Neuron (in vitro differentiated cells): ENCODE results near the gene CDH23.

Experiments used
- H2AFZ ChIP-seq: one replicate; pipeline ENCODE4 v1.6.1; 2013; ENCODE audit warnings: low read depth, mild to moderate bottlenecking, inconsistent platforms, low read length, moderate library complexity
- H3K27me3 ChIP-seq: one replicate; pipeline ENCODE4 v1.6.1; 2013; ENCODE audit warnings: low read length; ENCODE audit not compliant: insufficient read depth
- H3K36me3 ChIP-seq: one replicate; pipeline ENCODE4 v1.6.1; 2013; ENCODE audit warnings: low read length; ENCODE audit not compliant: insufficient read depth
- H3K4me1 ChIP-seq: one replicate; pipeline ENCODE4 v1.6.1; 2013; ENCODE audit warnings: low read length; ENCODE audit not compliant: insufficient read depth
- H3K4me3 ChIP-seq: 2 replicates; pipeline ENCODE4 v1.5.1; 2013; ENCODE audit warnings: mild to moderate bottlenecking, low read length, moderate library complexity
- H3K9me3 ChIP-seq: one replicate; pipeline ENCODE4 v1.6.1; 2013; ENCODE audit warnings: low read length

The CDH23 gene

DNA sequence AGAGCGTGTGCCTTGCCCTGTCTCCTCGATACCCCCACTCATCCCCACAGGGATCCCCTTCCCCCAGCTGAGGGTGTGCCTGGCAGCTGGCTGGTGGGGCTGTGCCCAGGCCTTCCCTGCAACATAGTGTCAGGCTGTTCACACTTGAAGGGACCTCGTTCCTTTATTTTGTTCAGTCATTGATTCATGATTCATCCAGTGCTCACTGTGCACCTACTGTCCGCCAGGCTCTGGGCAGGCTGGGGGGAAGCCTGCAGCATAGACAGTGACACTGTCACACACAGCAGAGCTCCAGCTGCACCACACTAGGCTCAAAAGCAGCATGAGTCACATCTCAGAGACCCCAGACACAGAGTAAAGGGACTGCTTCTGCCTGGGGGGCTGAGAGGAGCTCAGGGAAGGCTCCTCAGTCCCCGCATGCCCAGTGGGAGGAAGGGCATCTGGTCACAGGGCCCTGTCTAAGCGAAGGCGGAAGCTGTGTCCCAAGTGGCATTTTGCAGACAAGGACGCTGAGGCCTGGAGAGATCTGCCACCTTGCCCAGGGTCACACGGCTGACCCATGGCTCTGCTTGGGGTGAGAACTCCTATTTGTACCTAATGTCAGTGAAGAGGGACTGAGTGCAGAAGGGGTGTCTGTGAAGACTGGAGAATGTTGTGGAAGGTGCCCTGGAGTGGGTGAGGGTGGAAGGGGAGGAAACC, 27.9 kb downstream of the CDH23 start:
- H3K27me3 ChIP-seq: peaks cover 2% of the 10 kb centered on the region
- no peak overlapping the region for H3K4me3 ChIP-seq
- H3K9me3 ChIP-seq: no peaks in the 10 kb centered on the region
- H3K4me1 ChIP-seq: no peaks in the 10 kb centered on the region
- no peaks in the 10 kb centered on the region for H3K36me3 ChIP-seq
- no peak overlapping the region for H2AFZ ChIP-seq

DNA sequence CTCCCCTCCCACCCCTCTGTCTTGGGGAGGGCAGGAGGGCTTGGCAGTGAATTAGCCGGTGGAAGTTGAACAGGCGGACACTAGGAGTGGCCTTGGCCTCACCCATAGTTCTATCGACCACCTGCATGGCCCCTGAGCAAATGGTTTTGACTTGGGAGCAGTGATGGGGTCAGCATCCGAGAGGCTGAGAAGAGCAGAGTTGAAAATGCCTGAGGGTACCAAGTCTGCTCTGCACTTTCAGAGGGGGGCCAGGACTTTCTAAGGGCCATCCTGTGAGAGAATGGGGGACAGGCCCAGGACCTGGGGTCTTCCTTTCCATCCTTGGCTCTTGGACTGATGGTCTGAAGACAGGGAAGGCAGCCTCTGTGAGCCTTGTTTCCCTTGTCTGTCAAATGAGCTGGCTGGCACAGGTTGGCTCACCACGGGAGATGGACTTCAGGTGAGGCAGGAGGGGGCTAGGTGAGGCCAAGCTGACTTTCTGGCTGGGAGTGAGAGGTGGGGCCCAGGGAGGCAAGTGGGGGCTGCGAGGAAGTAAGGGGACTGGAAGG, 29.4 kb downstream of the CDH23 start:
- Histone ChIP-seq H3K4me3 (no peak overlapping the region), H2AFZ (no peak overlapping the region), H3K9me3 (no peaks in the 10 kb centered on the region), H3K36me3 (no peaks in the 10 kb centered on the region), H3K27me3 (peaks cover 2% of the 10 kb centered on the region), H3K4me1 (peaks cover under 1% of the 10 kb centered on the region)

DNA sequence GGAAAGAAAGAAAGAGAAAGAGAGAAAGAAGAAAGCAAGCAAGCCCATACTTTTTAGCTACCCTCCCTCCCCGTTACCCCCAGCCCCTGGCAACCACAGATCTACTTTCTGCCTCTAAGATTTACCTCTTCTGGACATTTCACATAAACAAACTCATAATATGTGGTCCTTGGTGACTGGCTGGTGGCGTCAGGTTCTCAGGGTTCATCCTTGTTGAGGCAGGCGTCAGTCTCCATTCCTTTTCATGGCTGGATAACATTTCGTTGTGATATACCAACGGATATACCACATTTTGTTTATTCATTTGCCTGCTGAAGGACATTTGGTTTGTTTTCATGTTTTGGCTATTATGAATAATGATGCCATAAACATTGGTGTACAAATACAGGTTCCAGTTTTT, 30.5 kb downstream of the CDH23 start:
- Histone ChIP-seq H3K27me3 (peaks cover 2% of the 10 kb centered on the region), H3K9me3 (no peaks in the 10 kb centered on the region), H2AFZ (no peak overlapping the region), H3K4me1 (peaks cover 8% of the 10 kb centered on the region), H3K4me3 (no peak overlapping the region), H3K36me3 (no peaks in the 10 kb centered on the region)

DNA sequence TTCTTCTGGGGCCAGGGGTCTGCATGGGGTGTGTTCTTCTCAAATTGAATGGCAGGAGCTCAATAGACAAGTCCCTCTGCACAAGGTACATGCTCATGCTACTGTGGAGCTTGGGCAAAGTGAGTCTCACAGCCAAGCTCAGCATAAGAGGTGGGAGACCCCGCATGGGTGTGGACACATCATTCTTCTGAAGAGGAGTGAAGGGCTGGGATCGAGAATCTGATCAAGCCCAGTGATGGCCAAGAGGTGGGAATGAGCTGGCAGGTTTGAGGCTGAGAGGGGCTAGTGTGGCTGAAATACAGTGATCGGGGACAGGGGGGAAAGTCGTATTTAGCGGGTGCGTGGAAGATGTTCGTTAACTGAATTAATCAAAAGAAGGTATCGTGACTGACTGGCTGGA, 32.6 kb downstream of the CDH23 start:
- H3K4me3 ChIP-seq: no peak overlapping the region
- H2AFZ ChIP-seq: no peak overlapping the region
- peaks cover 8% of the 10 kb centered on the region for H3K4me1 ChIP-seq
- no peaks in the 10 kb centered on the region for H3K9me3 ChIP-seq
- H3K27me3 ChIP-seq: no peaks in the 10 kb centered on the region
- no peaks in the 10 kb centered on the region for H3K36me3 ChIP-seq

DNA sequence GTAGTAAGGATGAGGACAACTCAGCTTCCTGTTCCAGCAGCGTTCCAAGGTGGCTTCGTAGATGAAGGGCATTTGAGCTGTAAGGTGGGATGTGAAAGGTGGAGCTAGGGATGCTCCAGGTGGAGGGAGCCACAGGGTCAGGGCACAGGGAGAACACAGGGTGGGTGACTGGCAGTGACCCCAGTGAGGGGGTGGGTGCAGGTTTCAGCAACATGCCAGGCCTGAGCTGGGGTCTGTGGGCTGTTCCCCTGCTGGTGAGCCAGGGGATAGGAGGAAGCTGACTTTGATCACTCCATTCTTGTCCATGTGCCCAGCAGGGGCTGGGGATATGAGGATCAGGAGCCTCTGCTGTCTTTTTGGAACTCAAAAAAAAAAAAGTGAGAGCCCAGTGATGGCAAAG, 33.2 kb downstream of the CDH23 start:
- Histone ChIP-seq H3K27me3 (no peaks in the 10 kb centered on the region), H3K9me3 (no peaks in the 10 kb centered on the region), H2AFZ (no peak overlapping the region), H3K36me3 (no peaks in the 10 kb centered on the region), H3K4me1 (peaks cover 8% of the 10 kb centered on the region), H3K4me3 (no peak overlapping the region)

DNA sequence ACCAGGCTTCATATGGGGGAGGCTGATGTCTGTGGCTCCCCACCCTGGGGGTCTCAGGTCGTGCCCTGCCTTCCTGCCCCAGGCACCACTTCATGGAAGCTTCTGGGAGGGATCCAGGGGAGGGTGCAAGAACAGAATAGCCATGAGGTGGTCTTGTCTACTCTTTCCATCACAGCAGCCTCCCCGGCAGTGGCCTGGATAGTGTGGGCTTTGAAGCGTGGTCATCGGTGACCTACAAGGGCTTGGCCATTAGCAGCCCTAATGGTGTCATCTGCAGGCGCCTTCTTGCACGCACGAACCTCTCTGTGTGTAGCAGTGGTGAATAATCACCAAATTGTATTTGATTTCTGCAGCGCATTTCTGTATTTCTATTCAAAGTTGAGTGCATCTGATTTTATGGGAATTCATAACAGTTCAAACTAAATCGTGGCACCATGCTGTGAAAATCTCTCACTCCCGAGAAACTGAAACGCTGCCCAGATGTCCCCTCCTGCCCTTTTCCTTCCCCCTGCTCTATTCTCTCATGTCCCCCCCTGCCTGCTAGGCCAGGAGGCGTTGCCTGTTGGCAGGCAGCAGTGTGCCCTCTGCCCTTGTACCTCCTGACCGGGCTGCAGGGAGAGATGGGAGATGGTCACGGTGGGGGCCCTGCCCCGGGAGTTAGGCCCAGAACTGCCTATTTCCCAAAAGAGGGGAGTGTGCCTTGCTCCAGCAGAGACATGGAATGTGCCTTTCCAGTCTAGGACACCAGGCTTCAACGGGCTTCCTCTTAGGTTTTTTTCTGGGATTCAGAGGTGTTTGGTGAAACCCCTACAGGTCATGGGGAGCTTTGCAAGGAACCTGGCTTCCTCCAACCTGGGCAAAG, 34.8 kb downstream of the CDH23 start:
- Histone ChIP-seq H3K4me1 (peaks cover 8% of the 10 kb centered on the region), H2AFZ (no peak overlapping the region), H3K4me3 (no peak overlapping the region), H3K27me3 (no peaks in the 10 kb centered on the region), H3K36me3 (no peaks in the 10 kb centered on the region), H3K9me3 (no peaks in the 10 kb centered on the region)

DNA sequence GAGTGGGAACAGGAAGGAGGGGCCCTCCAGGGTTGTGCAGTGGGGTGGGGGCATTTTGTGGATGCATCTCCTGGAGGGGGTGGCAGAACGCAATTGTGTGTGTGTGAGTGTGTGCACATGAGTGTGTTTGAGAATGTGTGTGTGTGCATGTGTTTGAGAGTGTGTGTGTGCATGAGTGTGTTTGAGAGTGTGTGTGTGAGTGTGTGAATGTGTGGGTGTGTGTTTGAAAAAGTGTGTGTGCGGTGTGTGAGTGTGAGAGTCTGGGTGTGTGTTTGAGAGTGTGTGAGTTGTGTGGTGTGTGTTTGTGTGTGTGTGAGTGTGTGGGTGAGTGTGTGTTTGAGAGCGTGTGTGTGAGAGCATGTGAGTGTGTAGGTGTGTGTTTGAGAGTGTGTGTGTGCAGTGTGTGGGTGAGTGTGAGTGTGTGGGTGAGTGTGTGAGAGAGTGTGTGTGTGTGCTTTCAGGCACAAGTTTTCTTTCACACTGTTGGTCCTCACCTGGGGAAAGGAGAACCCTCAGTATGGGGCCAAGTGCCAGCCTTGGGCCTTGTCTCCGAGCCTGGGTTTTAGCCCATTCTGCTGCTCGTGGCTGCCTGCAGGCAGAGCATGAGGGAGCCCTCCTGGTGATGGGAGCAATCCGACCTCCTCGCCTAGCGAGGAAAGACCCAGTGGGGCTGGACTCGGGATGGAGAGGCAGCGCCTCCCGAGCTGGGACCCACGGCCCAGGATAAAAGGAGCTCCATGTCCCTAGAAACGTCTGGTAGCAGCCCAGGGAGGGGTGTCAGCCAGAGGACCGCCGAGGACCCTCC, 35.6 kb downstream of the CDH23 start:
- Histone ChIP-seq H2AFZ (no peak overlapping the region), H3K27me3 (no peaks in the 10 kb centered on the region)

DNA sequence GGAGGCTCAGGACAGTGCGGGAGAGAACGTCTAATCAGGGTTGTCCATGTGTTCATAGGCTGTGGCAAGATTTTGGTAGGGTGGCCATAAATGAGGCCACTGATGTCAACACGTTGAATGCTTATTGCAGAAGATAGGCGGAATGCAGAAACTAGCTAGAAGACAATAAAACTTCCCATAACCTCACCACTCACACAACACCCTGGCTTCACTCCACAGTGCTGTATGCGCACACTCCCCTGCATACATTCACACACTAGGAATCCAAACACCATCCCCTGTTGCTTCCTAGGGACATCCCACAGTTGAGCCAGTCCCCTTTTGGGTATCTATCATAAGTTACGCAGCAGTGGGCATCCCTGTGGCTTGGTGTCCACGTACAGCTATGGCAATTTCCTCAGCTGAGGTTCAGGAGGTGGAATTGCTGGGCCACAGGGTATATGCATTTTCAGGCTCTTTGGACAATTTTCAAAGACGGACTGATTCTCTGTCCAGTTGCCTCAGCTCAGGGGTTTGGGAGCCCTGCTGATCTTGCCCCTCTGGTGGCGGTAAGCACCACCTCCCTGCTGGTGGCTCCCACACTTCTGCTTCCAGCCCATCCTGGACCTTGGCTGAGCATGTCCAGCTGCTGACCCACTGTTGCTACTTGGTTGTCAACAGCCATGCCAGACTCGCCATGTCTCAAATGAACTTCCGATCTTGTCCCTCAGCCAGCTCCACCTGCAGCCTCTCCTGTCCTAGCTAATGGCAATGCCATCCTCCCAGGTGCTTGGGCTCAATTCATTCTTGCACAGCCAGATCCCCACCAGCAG, 36.4 kb downstream of the CDH23 start:
- peaks cover 8% of the 10 kb centered on the region for H3K4me1 ChIP-seq
- H3K27me3 ChIP-seq: no peaks in the 10 kb centered on the region
- no peaks in the 10 kb centered on the region for H3K9me3 ChIP-seq
- no peaks in the 10 kb centered on the region for H3K36me3 ChIP-seq
- no peak overlapping the region for H2AFZ ChIP-seq
- H3K4me3 ChIP-seq: no peak overlapping the region

More for the DNA sequence above, 35.6 kb downstream of the CDH23 start:
- no peaks in the 10 kb centered on the region for H3K9me3 ChIP-seq
- H3K4me1 ChIP-seq: peaks cover 8% of the 10 kb centered on the region
- H3K4me3 ChIP-seq: no peak overlapping the region
- no peaks in the 10 kb centered on the region for H3K36me3 ChIP-seq

DNA sequence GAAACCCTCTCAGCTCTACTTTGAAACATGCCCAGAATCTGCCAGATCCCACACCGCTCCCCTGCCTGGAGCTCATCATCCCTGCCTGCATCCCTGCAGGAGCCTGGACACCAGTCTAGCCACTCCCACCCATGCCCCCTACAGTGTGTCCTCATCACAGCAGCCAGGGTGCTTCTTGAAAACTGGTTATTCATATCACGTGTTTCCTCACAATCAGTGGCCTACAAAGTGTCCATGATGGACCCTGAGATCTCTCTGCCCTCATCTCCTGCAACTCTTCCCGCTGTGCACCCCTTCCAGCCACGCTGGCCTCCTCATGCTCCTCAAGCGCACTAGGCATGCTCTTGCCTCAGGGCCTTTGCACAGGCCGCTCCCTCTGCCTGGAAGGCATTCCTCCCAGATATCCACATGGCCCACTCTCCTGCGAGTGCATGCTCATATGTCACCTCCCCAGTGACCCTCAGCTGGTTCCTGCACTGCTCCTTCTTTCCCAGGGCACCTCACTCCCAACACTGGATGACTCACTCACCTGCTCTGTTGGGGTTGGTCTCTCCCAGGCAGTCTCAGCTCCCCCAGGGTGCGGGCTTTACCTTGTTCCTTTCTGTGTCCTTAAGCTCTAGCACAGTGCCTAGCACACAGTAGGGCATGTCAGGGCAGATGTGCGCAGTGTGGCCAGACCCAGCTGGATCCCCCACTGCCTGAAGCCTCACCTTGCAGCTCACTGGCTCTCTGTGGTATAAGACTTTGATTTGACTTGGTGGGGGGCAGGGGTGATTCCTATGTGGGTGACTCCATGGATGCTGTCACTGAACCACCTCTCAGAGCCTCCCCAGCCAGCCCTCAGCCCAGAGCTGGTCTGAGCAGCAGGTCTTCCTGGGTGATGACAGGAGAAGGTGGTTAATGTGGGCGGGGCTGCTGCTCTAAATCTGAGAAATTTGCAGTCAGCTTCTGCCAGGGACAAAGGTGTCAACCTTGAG, 37.3 kb downstream of the CDH23 start:
- no peaks in the 10 kb centered on the region for H3K27me3 ChIP-seq
- no peak overlapping the region for H3K4me3 ChIP-seq
- H3K4me1 ChIP-seq: peaks cover 8% of the 10 kb centered on the region
- no peaks in the 10 kb centered on the region for H3K9me3 ChIP-seq
- H2AFZ ChIP-seq: no peak overlapping the region
- no peaks in the 10 kb centered on the region for H3K36me3 ChIP-seq

DNA sequence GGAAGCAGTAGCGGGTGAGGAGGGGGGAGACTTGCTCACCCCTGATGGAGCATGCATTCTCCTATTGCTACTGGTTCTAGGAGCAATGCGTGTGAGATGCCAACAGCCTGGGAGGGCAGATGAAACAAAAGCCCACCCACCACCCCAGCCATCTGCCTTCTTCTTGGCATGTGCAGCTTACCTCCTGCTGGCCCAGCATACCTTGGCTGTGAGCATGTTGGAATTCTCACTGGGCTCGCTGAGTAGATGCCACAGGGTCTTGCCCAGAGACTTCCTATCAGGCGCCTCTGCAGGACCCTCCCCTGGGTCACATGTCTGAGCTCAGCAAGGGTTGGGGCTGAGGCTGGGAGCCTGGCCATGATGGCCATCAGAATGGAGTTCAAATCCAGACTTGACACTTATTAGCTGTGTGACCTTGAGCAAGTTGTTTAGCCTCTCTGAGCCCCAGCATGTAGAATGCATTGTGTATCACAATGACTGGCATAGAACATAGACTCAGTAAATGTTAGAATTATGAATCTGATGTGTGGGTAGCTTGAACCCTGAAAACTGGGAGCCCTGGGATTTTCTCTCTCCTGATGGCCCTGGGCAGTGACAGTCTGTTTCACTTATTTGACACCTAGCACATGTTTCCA, 38.2 kb downstream of the CDH23 start:
- H2AFZ ChIP-seq: no peak overlapping the region
- H3K4me3 ChIP-seq: no peak overlapping the region
- peaks cover 8% of the 10 kb centered on the region for H3K4me1 ChIP-seq
- no peaks in the 10 kb centered on the region for H3K27me3 ChIP-seq
- H3K9me3 ChIP-seq: no peaks in the 10 kb centered on the region
- H3K36me3 ChIP-seq: no peaks in the 10 kb centered on the region

DNA sequence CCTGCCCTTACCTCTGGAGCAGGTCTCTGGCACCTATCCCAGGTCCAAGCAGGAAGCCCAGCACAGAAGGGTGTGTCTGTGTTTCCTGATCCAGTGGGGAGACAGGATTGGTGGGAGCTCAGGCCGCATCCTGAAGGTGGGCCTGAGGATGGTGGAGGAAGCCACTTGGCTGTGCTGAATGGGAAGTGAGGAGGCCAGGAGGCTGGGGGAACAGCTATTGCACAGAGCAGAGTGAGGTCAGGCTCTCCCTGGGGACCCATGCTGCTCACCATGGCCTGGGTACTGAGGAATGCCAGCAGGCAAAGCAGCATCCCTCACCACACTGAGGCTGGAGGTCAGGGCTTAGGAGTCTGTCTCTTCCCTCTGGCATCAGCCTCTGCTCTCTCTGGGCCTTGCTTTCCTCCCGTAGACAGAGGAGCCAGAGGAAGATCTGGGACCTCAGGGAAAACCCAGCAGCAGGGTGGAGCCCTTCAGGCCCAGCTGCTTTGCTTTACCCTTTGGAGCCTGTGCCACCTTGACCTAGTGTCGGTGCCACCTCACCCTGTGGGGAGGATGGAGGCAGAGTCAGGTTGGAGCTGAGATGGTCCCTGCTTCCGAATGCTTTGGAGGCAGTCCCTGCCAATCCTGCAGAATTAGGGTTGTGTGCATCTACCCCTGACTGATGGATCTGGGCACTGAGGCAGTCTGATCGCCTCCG, 39.0 kb downstream of the CDH23 start:
- Histone ChIP-seq H3K4me3 (no peak overlapping the region), H3K27me3 (no peaks in the 10 kb centered on the region), H3K36me3 (no peaks in the 10 kb centered on the region), H2AFZ (no peak overlapping the region), H3K4me1 (peaks cover 8% of the 10 kb centered on the region), H3K9me3 (no peaks in the 10 kb centered on the region)
